Neuronal stem cell (in vitro differentiated cells): Measurements from ENCODE around the gene TFB1M.

Source experiments
- DNase-seq: peaks from one replicate; pipeline ENCODE4 v3.0.0-alpha.2; 2013; ENCODE audit warnings: low spot score
- H2AFZ ChIP-seq: one replicate; pipeline ENCODE4 v1.6.1; 2013; ENCODE audit warnings: mild to moderate bottlenecking, low read length, inconsistent platforms
- H2AK5ac ChIP-seq: 2 replicates; pipeline ENCODE4 v1.6.1; 2013; ENCODE audit warnings: low read depth, mild to moderate bottlenecking, inconsistent platforms, low read length, moderate library complexity, mixed read lengths
- H2BK120ac ChIP-seq: 2 replicates; pipeline ENCODE4 v1.6.1; 2013; ENCODE audit warnings: low read depth, mild to moderate bottlenecking, inconsistent platforms, low read length, moderate library complexity, mixed read lengths
- H2BK12ac ChIP-seq: one replicate; pipeline ENCODE4 v1.6.1; 2013; ENCODE audit warnings: low read length, inconsistent platforms
- H2BK15ac ChIP-seq: 2 replicates; pipeline ENCODE4 v1.6.1; 2013; ENCODE audit warnings: mild to moderate bottlenecking, low read length, inconsistent platforms, mixed read lengths
- H2BK5ac ChIP-seq: one replicate; pipeline ENCODE4 v1.6.1; 2013; ENCODE audit warnings: inconsistent platforms, mild to moderate bottlenecking, low read length, moderate library complexity
- H3K14ac ChIP-seq: one replicate; pipeline ENCODE4 v1.6.1; 2013; ENCODE audit warnings: low read length, inconsistent platforms
- H3K18ac ChIP-seq: 2 replicates; pipeline ENCODE4 v1.6.1; 2013; ENCODE audit warnings: low read length, inconsistent platforms
- H3K23ac ChIP-seq: 2 replicates; pipeline ENCODE4 v1.6.1; 2013; ENCODE audit warnings: low read depth, mild to moderate bottlenecking, mixed read lengths, low read length, inconsistent platforms; ENCODE audit not compliant: poor library complexity
- H3K27ac ChIP-seq: replicated peaks from 3 replicates; pipeline ENCODE4 v1.5.1; 2013; ENCODE audit warnings: low read length, inconsistent platforms
- H3K27me3 ChIP-seq, 3 experiments: 2 replicates each; pipeline ENCODE4 v1.6.1; 2013; ENCODE audit warnings: low read length in 3 of 3, mild to moderate bottlenecking in 2 of 3, inconsistent platforms in 1 of 3, low read depth in 1 of 3, mixed read lengths in 1 of 3, moderate library complexity in 1 of 3; ENCODE audit not compliant: control insufficient read depth in 3 of 3, insufficient read depth in 3 of 3
- H3K36me3 ChIP-seq, 2 donors: replicated peaks in 1 of 2; 2 replicates each; pipeline ENCODE4 v1.6.1; 2013; ENCODE audit warnings: low read length in 2 of 2; ENCODE audit not compliant: control insufficient read depth in 2 of 2, insufficient read depth in 2 of 2
- H3K4ac ChIP-seq: 2 replicates; pipeline ENCODE4 v1.6.1; 2013; ENCODE audit warnings: inconsistent platforms, mild to moderate bottlenecking, low read length, moderate library complexity
- H3K4me1 ChIP-seq, 2 donors: 1 replicate in 1 of 2; 2 replicates in 1 of 2; pipeline ENCODE4 v1.6.1; 2013; ENCODE audit warnings: low read length in 2 of 2, low read depth in 1 of 2; ENCODE audit not compliant: control insufficient read depth in 2 of 2, insufficient read depth in 1 of 2
- H3K4me2 ChIP-seq: one replicate; pipeline ENCODE4 v1.6.1; 2013; ENCODE audit warnings: mild to moderate bottlenecking, low read length, inconsistent platforms; ENCODE audit not compliant: insufficient read depth, poor library complexity, severe bottlenecking
- H3K4me3 ChIP-seq, 2 donors: 2 replicates each; pipeline ENCODE4 v1.5.1; 2013; ENCODE audit warnings: low read length in 2 of 2, mild to moderate bottlenecking in 2 of 2, inconsistent platforms in 1 of 2, moderate library complexity in 1 of 2
- H3K79me1 ChIP-seq: one replicate; pipeline ENCODE4 v1.6.1; 2013; ENCODE audit warnings: low read depth, mild to moderate bottlenecking, inconsistent platforms, low read length, moderate library complexity
- H3K9ac ChIP-seq: one replicate; pipeline ENCODE4 v1.6.1; 2013; ENCODE audit warnings: mild to moderate bottlenecking, low read depth, low read length, inconsistent platforms; ENCODE audit not compliant: poor library complexity
- H3K9me3 ChIP-seq, 2 donors: replicated peaks in 1 of 2; 2 replicates each; pipeline versions ENCODE3 to v1.6.1; 2013; ENCODE audit warnings: low read length in 2 of 2, mild to moderate bottlenecking in 2 of 2, inconsistent platforms in 1 of 2, low read depth in 1 of 2, mixed read lengths in 1 of 2, moderate library complexity in 1 of 2; ENCODE audit not compliant: control insufficient read depth in 2 of 2, insufficient read depth in 1 of 2
- H4K8ac ChIP-seq: one replicate; pipeline ENCODE4 v1.6.1; 2013; ENCODE audit warnings: low read depth, mild to moderate bottlenecking, inconsistent platforms, low read length, moderate library complexity
- H4K91ac ChIP-seq: one replicate; pipeline ENCODE4 v1.6.1; 2013; ENCODE audit warnings: low read length, low read depth, mild to moderate bottlenecking, inconsistent platforms; ENCODE audit not compliant: poor library complexity
- WGBS, 2 donors: extraction: QIAGEN DNeasy Blood & Tissue Kit; methylation state at CpG; one replicate each; pipeline ENCODE4 v1.1.7; 2013; ENCODE audit warnings: missing lambda C conversion rate in 2 of 2, mixed read lengths in 1 of 2; ENCODE audit not compliant: insufficient read length in 2 of 2, insufficient replicate concordance in 1 of 2; ENCODE audit errors: extremely low coverage in 2 of 2; 5-methylcytosine and 5-hydroxymethylcytosine counted together

The TFB1M gene

GRCh38 chr6:155352811-155353210, 38.5 kb upstream of the TFB1M start:
- Histone ChIP-seq H3K14ac (no peak overlapping the region), H3K4me3 (no peak overlapping the region), H2AK5ac (no peak overlapping the region), H4K8ac (no peak overlapping the region), H3K4me1 (no peaks in the 10 kb centered on the region), H2BK12ac (no peak overlapping the region), H3K27me3 (no peaks in the 10 kb centered on the region), H4K91ac (no peak overlapping the region), H3K36me3 (no peaks in the 10 kb centered on the region), H2BK120ac (no peak overlapping the region), H3K9me3 (peaks cover 4 to 6% of the 10 kb centered on the region in 2 donors), H3K23ac (no peak overlapping the region), H3K4ac (no peak overlapping the region), H3K18ac (no peak overlapping the region), H3K4me2 (no peak overlapping the region), H2BK15ac (no peak overlapping the region), H3K9ac (no peak overlapping the region), H2AFZ (no peak overlapping the region), H3K79me1 (no peaks in the 10 kb centered on the region), H3K27ac (no peak overlapping the region), H2BK5ac (no peak overlapping the region)
- no peak for DNase-seq

GRCh38 chr6:155352130-155352420, 37.8 kb upstream of the TFB1M start:
- DNase-seq, result no peak
- Histone ChIP-seq H2BK120ac (no peak overlapping the region), H3K9ac (no peak overlapping the region), H3K18ac (no peak overlapping the region), H3K4me2 (no peak overlapping the region), H3K14ac (no peak overlapping the region), H2BK15ac (no peak overlapping the region), H2AK5ac (no peak overlapping the region), H3K27ac (no peak overlapping the region), H2BK5ac (no peak overlapping the region), H3K27me3 (no peaks in the 10 kb centered on the region), H3K79me1 (no peaks in the 10 kb centered on the region), H3K9me3 (peaks cover 4 to 6% of the 10 kb centered on the region in 2 donors), H4K91ac (no peak overlapping the region), H3K36me3 (no peaks in the 10 kb centered on the region), H3K4ac (no peak overlapping the region), H2AFZ (no peak overlapping the region), H3K4me1 (no peaks in the 10 kb centered on the region), H2BK12ac (no peak overlapping the region), H3K4me3 (no peak overlapping the region), H3K23ac (no peak overlapping the region), H4K8ac (no peak overlapping the region)
- no CpG with 5 or more reads among the region's 4 CpGs for WGBS, 2 donors

- H2AFZ ChIP-seq, result no peak overlapping the region
- no peak overlapping the region for H3K23ac ChIP-seq
- H3K18ac ChIP-seq, result no peak overlapping the region
- no peak overlapping the region for H2BK12ac ChIP-seq
- no peak for DNase-seq
- H3K4me3 ChIP-seq, result no peak overlapping the region
- no peak overlapping the region for H3K14ac ChIP-seq
- H2BK15ac ChIP-seq, result no peak overlapping the region
- H3K9ac ChIP-seq, result no peak overlapping the region
- no peak overlapping the region for H4K8ac ChIP-seq
- no CpG with 5 or more reads among the region's 5 CpGs for WGBS, 2 donors
- no peaks in the 10 kb centered on the region for H3K36me3 ChIP-seq
- H4K91ac ChIP-seq, result no peak overlapping the region
- no peaks in the 10 kb centered on the region for H3K4me1 ChIP-seq
- H3K27ac ChIP-seq, result no peak overlapping the region
- H3K9me3 ChIP-seq, result peaks cover 4 to 6% of the 10 kb centered on the region in 2 donors
- H3K27me3 ChIP-seq, result no peaks in the 10 kb centered on the region
- no peak overlapping the region for H3K4ac ChIP-seq
- no peak overlapping the region for H2BK5ac ChIP-seq
- H3K79me1 ChIP-seq, result no peaks in the 10 kb centered on the region
- no peak overlapping the region for H2AK5ac ChIP-seq
- H3K4me2 ChIP-seq, result no peak overlapping the region
- H2BK120ac ChIP-seq, result no peak overlapping the region
Measured at GRCh38 chr6:155351273-155352129, 37.2 kb upstream of the TFB1M start.

GRCh38 chr6:155349956-155350355, 35.7 kb upstream of the TFB1M start:
- no peak overlapping the region for H2BK5ac ChIP-seq
- H3K4me1 ChIP-seq, result no peaks in the 10 kb centered on the region
- H2BK12ac ChIP-seq, result no peak overlapping the region
- H3K36me3 ChIP-seq, result no peaks in the 10 kb centered on the region
- H4K91ac ChIP-seq, result no peak overlapping the region
- H2BK120ac ChIP-seq, result no peak overlapping the region
- no peaks in the 10 kb centered on the region for H3K27me3 ChIP-seq
- no peak overlapping the region for H3K4me2 ChIP-seq
- H3K14ac ChIP-seq, result no peak overlapping the region
- H3K27ac ChIP-seq, result no peak overlapping the region
- H4K8ac ChIP-seq, result no peak overlapping the region
- H3K18ac ChIP-seq, result no peak overlapping the region
- no peak overlapping the region for H3K23ac ChIP-seq
- no peaks in the 10 kb centered on the region for H3K79me1 ChIP-seq
- no peak overlapping the region for H3K9ac ChIP-seq
- no peak overlapping the region for H2AK5ac ChIP-seq
- no peak for DNase-seq
- peaks cover 4 to 6% of the 10 kb centered on the region in 2 donors for H3K9me3 ChIP-seq
- no peak overlapping the region for H2AFZ ChIP-seq
- H3K4ac ChIP-seq, result no peak overlapping the region
- H3K4me3 ChIP-seq, result no peak overlapping the region
- H2BK15ac ChIP-seq, result no peak overlapping the region
- no CpG with 5 or more reads among the region's 6 CpGs for WGBS, 2 donors
